WTC11 (cell line): Measurements from ENCODE around the gene KCTD4.

ENCODE experiments used
- ELF4 ChIP-seq: sonication (generic); formaldehyde crosslinking; IDR thresholded peaks from 2 replicates; pipeline ENCODE4 v1.8.1; 2022; ENCODE audit warnings: low read depth, mild to moderate bottlenecking, moderate library complexity, missing genetic modification reagents
- IRF2 ChIP-seq: sonication (generic); formaldehyde crosslinking; IDR thresholded peaks from 2 replicates; pipeline ENCODE4 v1.8.0; 2022; ENCODE audit warnings: low read depth, missing genetic modification reagents, borderline replicate concordance
- MYBL2 ChIP-seq: sonication (generic); formaldehyde crosslinking; IDR thresholded peaks from 2 replicates; pipeline ENCODE4 v1.8.1; 2023; ENCODE audit warnings: mild to moderate bottlenecking, moderate library complexity, missing genetic modification reagents
- NFE2L1 ChIP-seq: sonication (generic); formaldehyde crosslinking; IDR thresholded peaks from 2 replicates; pipeline ENCODE4 v1.8.1; 2023; ENCODE audit warnings: missing genetic modification reagents
- NR3C1 ChIP-seq: sonication (generic); formaldehyde crosslinking; conservative IDR thresholded peaks from 2 replicates; pipeline ENCODE4 v1.8.1; 2023; ENCODE audit warnings: low read depth, mild to moderate bottlenecking, missing genetic modification reagents
- TCF7 ChIP-seq: sonication (generic); formaldehyde crosslinking; IDR thresholded peaks from 2 replicates; pipeline ENCODE4 v1.8.0; 2022; ENCODE audit warnings: mild to moderate bottlenecking, low read depth, missing genetic modification reagents, moderate library complexity
- TF ChIP-seq, protein P1 (sequence below): sonication (generic); formaldehyde crosslinking; IDR thresholded peaks from 2 replicates; pipeline ENCODE4 v1.8.0; 2022; ENCODE audit warnings: mild to moderate bottlenecking, missing genetic modification reagents
- TF ChIP-seq, protein P2 (sequence below): sonication (generic); formaldehyde crosslinking; IDR thresholded peaks from 2 replicates; pipeline ENCODE4 v1.8.0; 2022; ENCODE audit warnings: mild to moderate bottlenecking, missing genetic modification reagents
- TF ChIP-seq, protein P3 (sequence below): fragments of 200-600 bp; IDR thresholded peaks from 2 replicates; pipeline ENCODE4 v1.8.0; 2022; ENCODE audit warnings: antibody characterized with exemption
- TF ChIP-seq, protein P4 (sequence below): sonication (generic); formaldehyde crosslinking; IDR thresholded peaks from 2 replicates; pipeline ENCODE4 v1.8.1; 2022; ENCODE audit warnings: low read depth, mild to moderate bottlenecking, moderate library complexity, missing genetic modification reagents, borderline replicate concordance
- TF ChIP-seq, protein P5 (sequence below): sonication (generic); formaldehyde crosslinking; IDR thresholded peaks from 2 replicates; pipeline ENCODE4 v1.8.1; 2023; ENCODE audit warnings: mild to moderate bottlenecking, missing genetic modification reagents, moderate library complexity
- TF ChIP-seq, protein P6 (sequence below): fragments of 250-450 bp; sonication (Bioruptor Pico); IDR thresholded peaks from 2 replicates; pipeline ENCODE4 v1.9.0; 2021; ENCODE audit warnings: mild to moderate bottlenecking
- TF ChIP-seq, protein P7 (sequence below): sonication (generic); formaldehyde crosslinking; IDR thresholded peaks from 2 replicates; pipeline ENCODE4 v1.8.0; 2022; ENCODE audit warnings: mild to moderate bottlenecking, missing genetic modification reagents

GRCh38 chr13:45180303-45180702 lies 20.5 kb downstream of the KCTD4 start:
- TF ChIP-seq ELF4 (CRISPR knock-in tag), result no peak
- TF ChIP-seq, protein P1, sequence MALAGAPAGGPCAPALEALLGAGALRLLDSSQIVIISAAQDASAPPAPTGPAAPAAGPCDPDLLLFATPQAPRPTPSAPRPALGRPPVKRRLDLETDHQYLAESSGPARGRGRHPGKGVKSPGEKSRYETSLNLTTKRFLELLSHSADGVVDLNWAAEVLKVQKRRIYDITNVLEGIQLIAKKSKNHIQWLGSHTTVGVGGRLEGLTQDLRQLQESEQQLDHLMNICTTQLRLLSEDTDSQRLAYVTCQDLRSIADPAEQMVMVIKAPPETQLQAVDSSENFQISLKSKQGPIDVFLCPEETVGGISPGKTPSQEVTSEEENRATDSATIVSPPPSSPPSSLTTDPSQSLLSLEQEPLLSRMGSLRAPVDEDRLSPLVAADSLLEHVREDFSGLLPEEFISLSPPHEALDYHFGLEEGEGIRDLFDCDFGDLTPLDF (CRISPR knock-in tag), result no peak
- TF ChIP-seq, protein P2, sequence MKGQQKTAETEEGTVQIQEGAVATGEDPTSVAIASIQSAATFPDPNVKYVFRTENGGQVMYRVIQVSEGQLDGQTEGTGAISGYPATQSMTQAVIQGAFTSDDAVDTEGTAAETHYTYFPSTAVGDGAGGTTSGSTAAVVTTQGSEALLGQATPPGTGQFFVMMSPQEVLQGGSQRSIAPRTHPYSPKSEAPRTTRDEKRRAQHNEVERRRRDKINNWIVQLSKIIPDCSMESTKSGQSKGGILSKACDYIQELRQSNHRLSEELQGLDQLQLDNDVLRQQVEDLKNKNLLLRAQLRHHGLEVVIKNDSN, result no peak
- TF ChIP-seq, protein P3, sequence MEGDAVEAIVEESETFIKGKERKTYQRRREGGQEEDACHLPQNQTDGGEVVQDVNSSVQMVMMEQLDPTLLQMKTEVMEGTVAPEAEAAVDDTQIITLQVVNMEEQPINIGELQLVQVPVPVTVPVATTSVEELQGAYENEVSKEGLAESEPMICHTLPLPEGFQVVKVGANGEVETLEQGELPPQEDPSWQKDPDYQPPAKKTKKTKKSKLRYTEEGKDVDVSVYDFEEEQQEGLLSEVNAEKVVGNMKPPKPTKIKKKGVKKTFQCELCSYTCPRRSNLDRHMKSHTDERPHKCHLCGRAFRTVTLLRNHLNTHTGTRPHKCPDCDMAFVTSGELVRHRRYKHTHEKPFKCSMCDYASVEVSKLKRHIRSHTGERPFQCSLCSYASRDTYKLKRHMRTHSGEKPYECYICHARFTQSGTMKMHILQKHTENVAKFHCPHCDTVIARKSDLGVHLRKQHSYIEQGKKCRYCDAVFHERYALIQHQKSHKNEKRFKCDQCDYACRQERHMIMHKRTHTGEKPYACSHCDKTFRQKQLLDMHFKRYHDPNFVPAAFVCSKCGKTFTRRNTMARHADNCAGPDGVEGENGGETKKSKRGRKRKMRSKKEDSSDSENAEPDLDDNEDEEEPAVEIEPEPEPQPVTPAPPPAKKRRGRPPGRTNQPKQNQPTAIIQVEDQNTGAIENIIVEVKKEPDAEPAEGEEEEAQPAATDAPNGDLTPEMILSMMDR, result no peak
- TF ChIP-seq, protein P4, sequence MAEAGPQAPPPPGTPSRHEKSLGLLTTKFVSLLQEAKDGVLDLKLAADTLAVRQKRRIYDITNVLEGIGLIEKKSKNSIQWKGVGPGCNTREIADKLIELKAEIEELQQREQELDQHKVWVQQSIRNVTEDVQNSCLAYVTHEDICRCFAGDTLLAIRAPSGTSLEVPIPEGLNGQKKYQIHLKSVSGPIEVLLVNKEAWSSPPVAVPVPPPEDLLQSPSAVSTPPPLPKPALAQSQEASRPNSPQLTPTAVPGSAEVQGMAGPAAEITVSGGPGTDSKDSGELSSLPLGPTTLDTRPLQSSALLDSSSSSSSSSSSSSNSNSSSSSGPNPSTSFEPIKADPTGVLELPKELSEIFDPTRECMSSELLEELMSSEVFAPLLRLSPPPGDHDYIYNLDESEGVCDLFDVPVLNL (CRISPR knock-in tag), result no peak
- no peak for TF ChIP-seq NR3C1 (CRISPR knock-in tag)
- TF ChIP-seq, protein P5, sequence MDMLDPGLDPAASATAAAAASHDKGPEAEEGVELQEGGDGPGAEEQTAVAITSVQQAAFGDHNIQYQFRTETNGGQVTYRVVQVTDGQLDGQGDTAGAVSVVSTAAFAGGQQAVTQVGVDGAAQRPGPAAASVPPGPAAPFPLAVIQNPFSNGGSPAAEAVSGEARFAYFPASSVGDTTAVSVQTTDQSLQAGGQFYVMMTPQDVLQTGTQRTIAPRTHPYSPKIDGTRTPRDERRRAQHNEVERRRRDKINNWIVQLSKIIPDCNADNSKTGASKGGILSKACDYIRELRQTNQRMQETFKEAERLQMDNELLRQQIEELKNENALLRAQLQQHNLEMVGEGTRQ, result no peak
- TF ChIP-seq, protein P6, sequence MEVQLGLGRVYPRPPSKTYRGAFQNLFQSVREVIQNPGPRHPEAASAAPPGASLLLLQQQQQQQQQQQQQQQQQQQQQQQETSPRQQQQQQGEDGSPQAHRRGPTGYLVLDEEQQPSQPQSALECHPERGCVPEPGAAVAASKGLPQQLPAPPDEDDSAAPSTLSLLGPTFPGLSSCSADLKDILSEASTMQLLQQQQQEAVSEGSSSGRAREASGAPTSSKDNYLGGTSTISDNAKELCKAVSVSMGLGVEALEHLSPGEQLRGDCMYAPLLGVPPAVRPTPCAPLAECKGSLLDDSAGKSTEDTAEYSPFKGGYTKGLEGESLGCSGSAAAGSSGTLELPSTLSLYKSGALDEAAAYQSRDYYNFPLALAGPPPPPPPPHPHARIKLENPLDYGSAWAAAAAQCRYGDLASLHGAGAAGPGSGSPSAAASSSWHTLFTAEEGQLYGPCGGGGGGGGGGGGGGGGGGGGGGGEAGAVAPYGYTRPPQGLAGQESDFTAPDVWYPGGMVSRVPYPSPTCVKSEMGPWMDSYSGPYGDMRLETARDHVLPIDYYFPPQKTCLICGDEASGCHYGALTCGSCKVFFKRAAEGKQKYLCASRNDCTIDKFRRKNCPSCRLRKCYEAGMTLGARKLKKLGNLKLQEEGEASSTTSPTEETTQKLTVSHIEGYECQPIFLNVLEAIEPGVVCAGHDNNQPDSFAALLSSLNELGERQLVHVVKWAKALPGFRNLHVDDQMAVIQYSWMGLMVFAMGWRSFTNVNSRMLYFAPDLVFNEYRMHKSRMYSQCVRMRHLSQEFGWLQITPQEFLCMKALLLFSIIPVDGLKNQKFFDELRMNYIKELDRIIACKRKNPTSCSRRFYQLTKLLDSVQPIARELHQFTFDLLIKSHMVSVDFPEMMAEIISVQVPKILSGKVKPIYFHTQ (CRISPR knock-in tag), result no peak
- no peak for TF ChIP-seq IRF2
- TF ChIP-seq TCF7, result no peak
- no peak for TF ChIP-seq NFE2L1
- TF ChIP-seq, protein P7, sequence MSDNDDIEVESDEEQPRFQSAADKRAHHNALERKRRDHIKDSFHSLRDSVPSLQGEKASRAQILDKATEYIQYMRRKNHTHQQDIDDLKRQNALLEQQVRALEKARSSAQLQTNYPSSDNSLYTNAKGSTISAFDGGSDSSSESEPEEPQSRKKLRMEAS (CRISPR knock-in tag), result no peak
- no peak for TF ChIP-seq MYBL2 (CRISPR knock-in tag)
